ENCODE measurements around the gene B3GNT5.

DNA sequence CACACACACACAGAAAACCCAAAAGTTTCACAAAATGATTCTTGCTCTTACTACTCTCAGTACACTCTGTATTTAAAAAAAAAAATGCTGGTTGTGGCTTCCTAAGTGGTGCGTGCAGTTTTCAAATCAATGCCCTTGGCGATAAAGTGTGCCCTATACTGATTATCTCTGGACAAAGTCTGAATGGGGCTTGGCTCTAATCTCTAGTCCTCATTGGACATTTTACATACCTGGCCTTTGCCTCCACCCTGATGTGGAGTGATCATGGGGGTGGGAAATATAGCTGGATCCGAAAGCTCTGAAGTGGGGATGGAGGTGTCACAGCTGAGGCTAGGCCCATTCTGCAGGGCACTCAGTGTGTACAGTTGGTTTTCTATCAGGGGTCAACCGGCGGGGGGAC, 14.1 kb downstream of the B3GNT5 start:
- TF ChIP-seq DMBX1 (CRISPR knock-in tag; IDR thresholded peaks at IDR 0.05; ENCODE audit: borderline replicate concordance) = no peak
- no peak for TF ChIP-seq ZNF354B (CRISPR knock-in tag; IDR thresholded peaks at IDR 0.05)
